Loucy (cell line): ENCODE results near the gene LRRFIP1.
A peak's percentile ranks its signal among the peaks of the same experiment; 100 is the strongest.

Experiments
- H2AFZ ChIP-seq: fragments of 200-600 bp; sonication (generic); 2 replicates; pipeline ENCODE4 v1.6.0; 2016; ENCODE audit warnings: antibody characterized with exemption, mild to moderate bottlenecking, low read length, moderate library complexity
- H3F3A ChIP-seq: fragments of 200-600 bp; 2 replicates; pipeline ENCODE4 v1.6.0; 2016; ENCODE audit warnings: antibody characterized with exemption, low read depth, mild to moderate bottlenecking
- H3K27me3 ChIP-seq: fragments of 200-600 bp; sonication (generic); 2 replicates; pipeline ENCODE4 v1.6.1; 2014; ENCODE audit warnings: low read length, mild to moderate bottlenecking; ENCODE audit not compliant: insufficient read depth, poor library complexity, severe bottlenecking
- H3K36me3 ChIP-seq: fragments of 200-600 bp; sonication (generic); 2 replicates; pipeline ENCODE4 v1.6.1; 2016; ENCODE audit warnings: low read length; ENCODE audit not compliant: insufficient read depth
- H3K4me1 ChIP-seq: fragments of 200-600 bp; sonication (generic); 2 replicates; pipeline ENCODE4 v1.5.1; 2014; ENCODE audit warnings: low read length, mild to moderate bottlenecking; ENCODE audit not compliant: insufficient read depth, poor library complexity, severe bottlenecking
- H3K4me2 ChIP-seq: fragments of 200-600 bp; sonication (generic); 2 replicates; pipeline ENCODE4 v1.6.0; 2014; ENCODE audit warnings: antibody characterized with exemption, low read length, low read depth, mild to moderate bottlenecking; ENCODE audit not compliant: poor library complexity, severe bottlenecking
- H3K4me3 ChIP-seq: fragments of 200-600 bp; sonication (generic); 2 replicates; pipeline ENCODE4 v1.5.1; 2014; ENCODE audit warnings: low read length, mild to moderate bottlenecking, mixed read lengths; ENCODE audit not compliant: poor library complexity, severe bottlenecking
- H3K79me2 ChIP-seq: fragments of 200-600 bp; sonication (generic); 2 replicates; pipeline ENCODE4 v1.6.1; 2014; ENCODE audit warnings: low read length; ENCODE audit not compliant: insufficient read depth
- H3K9ac ChIP-seq: fragments of 200-600 bp; sonication (generic); 2 replicates; pipeline ENCODE4 v1.6.0; 2014; ENCODE audit warnings: mild to moderate bottlenecking, low read depth, low read length, moderate library complexity; ENCODE audit not compliant: poor library complexity, severe bottlenecking
- H3K9me2 ChIP-seq: fragments of 200-600 bp; sonication (generic); replicated peaks from 2 replicates; pipeline ENCODE4 v1.6.1; 2016; ENCODE audit warnings: low read depth, low read length, mixed read lengths
- H3K9me3 ChIP-seq: fragments of 200-600 bp; sonication (generic); 2 replicates; pipeline ENCODE4 v1.6.1; 2014; ENCODE audit warnings: mild to moderate bottlenecking, antibody characterized with exemption, low read length, low read depth; ENCODE audit not compliant: insufficient read depth
- H4K20me1 ChIP-seq: fragments of 200-600 bp; sonication (generic); 2 replicates; pipeline ENCODE4 v1.6.0; 2014; ENCODE audit warnings: antibody characterized with exemption, low read length, mild to moderate bottlenecking; ENCODE audit not compliant: insufficient read depth, poor library complexity, severe bottlenecking
- CTCF ChIP-seq: fragments of 200-600 bp; sonication (generic); conservative IDR thresholded peaks from 2 replicates; pipeline ENCODE4 v1.5.1; 2014; ENCODE audit warnings: mild to moderate bottlenecking, antibody characterized with exemption, low read length
- EZH2phosphoT487 ChIP-seq: fragments of 200-600 bp; IDR thresholded peaks from 2 replicates; pipeline ENCODE4 v1.6.1; 2018; ENCODE audit warnings: antibody characterized with exemption, mild to moderate bottlenecking, moderate library complexity, borderline replicate concordance

The LRRFIP1 gene

GRCh38 chr2:237791977-237792727, 164.8 kb downstream of the LRRFIP1 start:
- H3K9me2 ChIP-seq, result no peaks in the 10 kb centered on the region
- no peaks in the 10 kb centered on the region for H3K27me3 ChIP-seq
- no peaks in the 10 kb centered on the region for H3K79me2 ChIP-seq
- no peak overlapping the region for H2AFZ ChIP-seq
- peaks cover 3% of the 10 kb centered on the region; the same call in 1 of the 2 replicates for H3K9me3 ChIP-seq
- no peak overlapping the region for H3K4me3 ChIP-seq
- no peaks in the 10 kb centered on the region for H4K20me1 ChIP-seq
- TF ChIP-seq EZH2phosphoT487 (no peak), CTCF (peak; percentile 26; the same call in 1 of the 2 replicates)
- H3K4me2 ChIP-seq, result no peak overlapping the region
- H3F3A ChIP-seq, result no peaks in the 10 kb centered on the region
- no peaks in the 10 kb centered on the region for H3K36me3 ChIP-seq
- no peak overlapping the region for H3K9ac ChIP-seq
- H3K4me1 ChIP-seq, result no peaks in the 10 kb centered on the region

GRCh38 chr2:237797253-237797652, 169.9 kb downstream of the LRRFIP1 start:
- Histone ChIP-seq H4K20me1 (no peaks in the 10 kb centered on the region), H3K4me1 (no peaks in the 10 kb centered on the region), H3K79me2 (no peaks in the 10 kb centered on the region), H3K4me2 (no peak overlapping the region), H2AFZ (no peak overlapping the region), H3K9ac (no peak overlapping the region), H3K36me3 (no peaks in the 10 kb centered on the region), H3K4me3 (no peak overlapping the region), H3K9me3 (no peaks in the 10 kb centered on the region), H3K27me3 (no peaks in the 10 kb centered on the region), H3F3A (no peaks in the 10 kb centered on the region), H3K9me2 (no peaks in the 10 kb centered on the region)
- no peak for TF ChIP-seq EZH2phosphoT487

GRCh38 chr2:237798236-237799059, 171.1 kb downstream of the LRRFIP1 start, which contains the start of gene RBM44:
RBM44 (plus strand) TSS chr2:237798779; CDS start chr2:237813610, 14,831 bp downstream.
- Histone ChIP-seq H3K9me3 (no peaks in the 10 kb centered on the region), H3K4me1 (no peaks in the 10 kb centered on the region), H3K9me2 (no peaks in the 10 kb centered on the region), H3K9ac (no peak within 1 kb of the TSS), H3K4me2 (no peak within 1 kb of the TSS), H3K4me3 (no peak within 1 kb of the TSS), H3F3A (no peaks in the 10 kb centered on the region), H4K20me1 (no peaks in the 10 kb centered on the region), H3K79me2 (no peaks in the 10 kb centered on the region), H3K27me3 (no peaks in the 10 kb centered on the region), H2AFZ (no peak within 1 kb of the TSS), H3K36me3 (no peaks in the 10 kb centered on the region)
- TF ChIP-seq CTCF, result no peak
- no peak for TF ChIP-seq EZH2phosphoT487
